C4-2B (cell line): Measurements from ENCODE around the gene HELZ.

ENCODE experiments used
- H3K27ac ChIP-seq: fragments of 450-650 bp; 2 replicates; pipeline ENCODE4 v1.5.1; 2017
- CTCF ChIP-seq: fragments of 450-650 bp; conservative IDR thresholded peaks from 2 replicates; pipeline ENCODE4 v1.5.1; 2017; ENCODE audit warnings: mild to moderate bottlenecking
- ZFX ChIP-seq: fragments of 450-650 bp; IDR thresholded peaks from 2 replicates; pipeline ENCODE4 v1.6.1; 2017

The HELZ gene

GRCh38 chr17:67246653-67247415 lies 1.8 kb upstream of the HELZ start:
- no peak for TF ChIP-seq ZFX
- TF ChIP-seq CTCF, result no peak
- no peak overlapping the region for H3K27ac ChIP-seq

- H3K27ac ChIP-seq, result no peak overlapping the region
- TF ChIP-seq ZFX (no peak), CTCF (no peak)
These were observed 1.3 kb upstream of the HELZ start for GRCh38 chr17:67246403-67246652.

- H3K27ac ChIP-seq, result peak overlapping the region; percentile 91
- TF ChIP-seq CTCF (no peak), ZFX (no peak)
These were observed 852 bp upstream of the HELZ start for GRCh38 chr17:67245694-67246402.

- peak; percentile 87 for TF ChIP-seq ZFX
- no peak for TF ChIP-seq CTCF
- H3K27ac ChIP-seq, result peak overlapping the region; percentile 91
These were observed 444 bp downstream of the HELZ start for GRCh38 chr17:67244431-67245072.

- no peak overlapping the region for H3K27ac ChIP-seq
- TF ChIP-seq CTCF, result no peak
- TF ChIP-seq ZFX, result no peak
These were observed 1.7 kb downstream of the HELZ start for GRCh38 chr17:67243284-67243683.

- no peak overlapping the region for H3K27ac ChIP-seq
- TF ChIP-seq CTCF (no peak), ZFX (no peak)
These were observed 3.2 kb downstream of the HELZ start for GRCh38 chr17:67241719-67242341.

- H3K27ac ChIP-seq, result no peak overlapping the region
- TF ChIP-seq CTCF, result no peak
- TF ChIP-seq ZFX, result no peak
These were observed 5.4 kb downstream of the HELZ start for GRCh38 chr17:67239597-67239996.
